Ovary (tissue), 3 donors: ENCODE measurements around the gene GPRC5C.

ENCODE experiments used
- CTCF ChIP-seq, 3 donors: fragments of 450-650 bp in 2 of 3; fragments of 200-600 bp in 1 of 3; IDR thresholded peaks; one replicate each; pipeline versions ENCODE4 v1.5.1 to v1.8.0; 2016 to 2022; ENCODE audit warnings: antibody characterized with exemption in 3 of 3, mild to moderate bottlenecking in 1 of 3
- POLR2A ChIP-seq: fragments of 450-650 bp; IDR thresholded peaks from one replicate; pipeline ENCODE4 v1.6.1; 2017; ENCODE audit warnings: antibody characterized with exemption, mild to moderate bottlenecking, moderate library complexity
- donor health status: DM: no; HTN: no; CAD: no.

- TF ChIP-seq CTCF (IDR thresholded peaks at IDR 0.05) (no peak), POLR2A (no peak)
These were observed 1.5 kb upstream of the GPRC5C start for GRCh38 chr17:74430385-74430705.
